ENCODE data around the gene CNTLN. TPM values are rescaled to one million over a fixed set of nuclear protein-coding genes. Genes with fewer than 3 reads are reported as not detected.

Gene CNTLN
- total RNA-seq, 1 donor: 13.0 TPM

- DNase-seq (ENCODE audit: low read depth): peak; percentile 71
- H3K4me3 ChIP-seq (ENCODE audit: low read depth, low read length): no peak overlapping the region
- TF ChIP-seq CTCF (IDR thresholded peaks at IDR 0.05; ENCODE audit: insufficient read depth, low read depth, low read length): no peak
Observed at GRCh38 chr9:17398350-17398749, 263.5 kb downstream of the CNTLN start.

GRCh38 chr9:17401858-17402257 lies 267.0 kb downstream of the CNTLN start:
- H3K4me3 ChIP-seq (ENCODE audit: low read depth, low read length): no peak overlapping the region
- no peak for TF ChIP-seq CTCF (IDR thresholded peaks at IDR 0.05; ENCODE audit: insufficient read depth, low read depth, low read length)
- no peak for DNase-seq (ENCODE audit: low read depth)

GRCh38 chr9:17402309-17402708 lies 267.5 kb downstream of the CNTLN start:
- peak; percentile 40 for TF ChIP-seq CTCF (IDR thresholded peaks at IDR 0.05; ENCODE audit: insufficient read depth, low read depth, low read length)
- no peak overlapping the region for H3K4me3 ChIP-seq (ENCODE audit: low read depth, low read length)
- peak; percentile 60 for DNase-seq (ENCODE audit: low read depth)

- no peak overlapping the region for H3K4me3 ChIP-seq (ENCODE audit: low read depth, low read length)
- TF ChIP-seq CTCF (IDR thresholded peaks at IDR 0.05; ENCODE audit: insufficient read depth, low read depth, low read length): no peak
- no peak for DNase-seq (ENCODE audit: low read depth)
Observed at GRCh38 chr9:17403539-17403938, 268.7 kb downstream of the CNTLN start.

- TF ChIP-seq CTCF (IDR thresholded peaks at IDR 0.05; ENCODE audit: insufficient read depth, low read depth, low read length): no peak
- no peak overlapping the region for H3K4me3 ChIP-seq (ENCODE audit: low read depth, low read length)
- DNase-seq (ENCODE audit: low read depth): no peak
Observed at GRCh38 chr9:17414986-17415385, 280.1 kb downstream of the CNTLN start.

- no peak for TF ChIP-seq CTCF (IDR thresholded peaks at IDR 0.05; ENCODE audit: insufficient read depth, low read depth, low read length)
Observed at GRCh38 chr9:17422994-17423680, 288.3 kb downstream of the CNTLN start.

GRCh38 chr9:17423681-17424011 lies 288.8 kb downstream of the CNTLN start:
- H3K4me3 ChIP-seq (ENCODE audit: low read depth, low read length): no peak overlapping the region
- TF ChIP-seq CTCF (IDR thresholded peaks at IDR 0.05; ENCODE audit: insufficient read depth, low read depth, low read length): no peak
- DNase-seq (ENCODE audit: low read depth): no peak

More at GRCh38 chr9:17422994-17423680, 288.3 kb downstream of the CNTLN start:
- no peak for DNase-seq (ENCODE audit: low read depth)
- H3K4me3 ChIP-seq (ENCODE audit: low read depth, low read length): no peak overlapping the region
